ENCODE results near the gene SPART.

The SPART gene

GRCh38 chr13:36282821-36283432 lies 63.3 kb downstream of the SPART start:
- Histone ChIP-seq H3K27me3 (replicated peaks; ENCODE audit: control insufficient read depth, insufficient read depth, low read length) (no peaks in the 10 kb centered on the region), H3K36me3 (ENCODE audit: control insufficient read depth, insufficient read depth, low read length) (no peaks in the 10 kb centered on the region), H3K4me3 (replicated peaks; ENCODE audit: low read depth, low read length) (no peak overlapping the region)
- DNase-seq (ENCODE audit: extremely low read depth, insufficient read length): no peak
- TF ChIP-seq CTCF (IDR thresholded peaks at IDR 0.05; ENCODE audit: insufficient read depth, low read length, poor library complexity, severe bottlenecking): peak; percentile 71

GRCh38 chr13:36275190-36276002 lies 70.8 kb downstream of the SPART start:
- no peak for DNase-seq (ENCODE audit: extremely low read depth, insufficient read length)
- H3K36me3 ChIP-seq (ENCODE audit: control insufficient read depth, insufficient read depth, low read length): no peaks in the 10 kb centered on the region
- no peaks in the 10 kb centered on the region for H3K27me3 ChIP-seq (replicated peaks; ENCODE audit: control insufficient read depth, insufficient read depth, low read length)

GRCh38 chr13:36273431-36273830 lies 72.8 kb downstream of the SPART start:
- no peak for DNase-seq (ENCODE audit: extremely low read depth, insufficient read length)
- Histone ChIP-seq H3K4me3 (replicated peaks; ENCODE audit: low read depth, low read length) (no peak overlapping the region), H3K27me3 (replicated peaks; ENCODE audit: control insufficient read depth, insufficient read depth, low read length) (no peaks in the 10 kb centered on the region), H3K36me3 (ENCODE audit: control insufficient read depth, insufficient read depth, low read length) (no peaks in the 10 kb centered on the region)
- TF ChIP-seq CTCF (IDR thresholded peaks at IDR 0.05; ENCODE audit: insufficient read depth, low read length, poor library complexity, severe bottlenecking): no peak

More at GRCh38 chr13:36275190-36276002, 70.8 kb downstream of the SPART start:
- peak; percentile 40 for TF ChIP-seq CTCF (IDR thresholded peaks at IDR 0.05; ENCODE audit: insufficient read depth, low read length, poor library complexity, severe bottlenecking)
- no peak overlapping the region for H3K4me3 ChIP-seq (replicated peaks; ENCODE audit: low read depth, low read length)

GRCh38 chr13:36261976-36262375 lies 84.2 kb downstream of the SPART start:
- no peak for TF ChIP-seq CTCF (IDR thresholded peaks at IDR 0.05; ENCODE audit: insufficient read depth, low read length, poor library complexity, severe bottlenecking)
- Histone ChIP-seq H3K36me3 (ENCODE audit: control insufficient read depth, insufficient read depth, low read length) (no peaks in the 10 kb centered on the region), H3K4me3 (replicated peaks; ENCODE audit: low read depth, low read length) (no peak overlapping the region), H3K27me3 (replicated peaks; ENCODE audit: control insufficient read depth, insufficient read depth, low read length) (no peaks in the 10 kb centered on the region)
- DNase-seq (ENCODE audit: extremely low read depth, insufficient read length): no peak

- no peaks in the 10 kb centered on the region for H3K27me3 ChIP-seq (replicated peaks; ENCODE audit: control insufficient read depth, insufficient read depth, low read length)
- no peak for TF ChIP-seq CTCF (IDR thresholded peaks at IDR 0.05; ENCODE audit: insufficient read depth, low read length, poor library complexity, severe bottlenecking)
- no peak for DNase-seq (ENCODE audit: extremely low read depth, insufficient read length)
Observed at GRCh38 chr13:36261011-36261410, 85.2 kb downstream of the SPART start.

More at GRCh38 chr13:36261011-36261410, 85.2 kb downstream of the SPART start:
- H3K36me3 ChIP-seq (ENCODE audit: control insufficient read depth, insufficient read depth, low read length): no peaks in the 10 kb centered on the region
- no peak overlapping the region for H3K4me3 ChIP-seq (replicated peaks; ENCODE audit: low read depth, low read length)
